Hepatocyte (in vitro differentiated cells): ENCODE data around the gene PTPRT. TPM values are rescaled to one million over a fixed set of nuclear protein-coding genes. Genes with fewer than 3 reads are reported as not detected.

Source experiments
- DNase-seq: peaks from one replicate; pipeline ENCODE4 v3.0.0-alpha.2; 2016; ENCODE audit warnings: low spot score
- H2AFZ ChIP-seq: fragments of 200-600 bp; sonication (generic); 2 replicates; pipeline ENCODE4 v1.6.0; 2016; ENCODE audit warnings: antibody characterized with exemption, mild to moderate bottlenecking
- H3K27ac ChIP-seq: fragments of 200-600 bp; sonication (generic); 2 replicates; pipeline ENCODE4 v1.5.1; 2016; ENCODE audit warnings: mild to moderate bottlenecking
- H3K27me3 ChIP-seq: fragments of 200-600 bp; sonication (generic); 2 replicates; pipeline ENCODE4 v1.6.1; 2016
- H3K36me3 ChIP-seq: fragments of 200-600 bp; sonication (generic); replicated peaks from 2 replicates; pipeline ENCODE4 v1.5.1; 2016; ENCODE audit warnings: low read depth; ENCODE audit not compliant: insufficient read depth
- H3K4me1 ChIP-seq: fragments of 200-600 bp; sonication (generic); 2 replicates; pipeline ENCODE4 v1.5.1; 2016; ENCODE audit warnings: mild to moderate bottlenecking, moderate library complexity; ENCODE audit not compliant: insufficient read depth
- H3K4me2 ChIP-seq: fragments of 200-600 bp; sonication (generic); 2 replicates; pipeline ENCODE4 v1.6.0; 2016
- H3K4me3 ChIP-seq: fragments of 200-600 bp; sonication (generic); 2 replicates; pipeline ENCODE4 v1.5.1; 2016; ENCODE audit warnings: mild to moderate bottlenecking
- H3K79me2 ChIP-seq: fragments of 200-600 bp; sonication (generic); 2 replicates; pipeline ENCODE4 v1.6.0; 2017; ENCODE audit warnings: mild to moderate bottlenecking
- H3K9me2 ChIP-seq: fragments of 200-600 bp; sonication (generic); replicated peaks from 2 replicates; pipeline ENCODE4 v1.6.0; 2017; ENCODE audit warnings: mild to moderate bottlenecking; ENCODE audit not compliant: insufficient read depth
- H3K9me3 ChIP-seq: fragments of 200-600 bp; sonication (generic); 2 replicates; pipeline ENCODE4 v1.5.1; 2016; ENCODE audit warnings: low read depth, mild to moderate bottlenecking
- H4K20me1 ChIP-seq: fragments of 200-600 bp; sonication (generic); 2 replicates; pipeline ENCODE4 v1.6.0; 2016; ENCODE audit warnings: mild to moderate bottlenecking; ENCODE audit not compliant: insufficient read depth, poor library complexity, severe bottlenecking
- EZH2 ChIP-seq: fragments of 200-600 bp; sonication (generic); IDR thresholded peaks from 2 replicates; pipeline ENCODE4 v1.6.1; 2016; ENCODE audit warnings: antibody characterized with exemption, mild to moderate bottlenecking, borderline replicate concordance
- EZH2phosphoT487 ChIP-seq: fragments of 200-600 bp; sonication (generic); IDR thresholded peaks from one replicate; pipeline ENCODE4 v1.6.1; 2018; ENCODE audit warnings: antibody characterized with exemption, mild to moderate bottlenecking, low read depth, moderate library complexity; ENCODE audit not compliant: unreplicated experiment, severe bottlenecking
- WGBS: methylation state at CpG from one replicate; pipeline ENCODE4 v1.1.6; 2016; ENCODE audit warnings: low lambda C conversion rate; ENCODE audit errors: missing lambda C conversion rate; 5-methylcytosine and 5-hydroxymethylcytosine counted together
- polyA plus RNA-seq: library from polyadenylated mRNA; unstranded; fragments of >200 nt; fragmentation: Nextera tagmentation; extraction: Ambion mirVana; gene quantifications from 2 replicates; pipeline ENCODE4 v1.2.1, GENCODE V29; 2016
- total RNA-seq: library from RNA; depleted of rRNA; stranded (reverse); fragments of >200 nt; gene quantifications from 2 replicates; pipeline ENCODE4 v1.2.3, GENCODE V29; 2014
- TF ChIP-seq, protein P1 (sequence below): fragments of 200-600 bp; sonication (generic); IDR thresholded peaks from 2 replicates; pipeline ENCODE4 v1.5.1; 2016; ENCODE audit warnings: antibody characterized with exemption, mild to moderate bottlenecking; ENCODE audit not compliant: poor library complexity

Gene PTPRT
- total and polyA plus RNA-seq, 2 experiments from 2014 or later: 0.47 to 0.83 TPM

DNA sequence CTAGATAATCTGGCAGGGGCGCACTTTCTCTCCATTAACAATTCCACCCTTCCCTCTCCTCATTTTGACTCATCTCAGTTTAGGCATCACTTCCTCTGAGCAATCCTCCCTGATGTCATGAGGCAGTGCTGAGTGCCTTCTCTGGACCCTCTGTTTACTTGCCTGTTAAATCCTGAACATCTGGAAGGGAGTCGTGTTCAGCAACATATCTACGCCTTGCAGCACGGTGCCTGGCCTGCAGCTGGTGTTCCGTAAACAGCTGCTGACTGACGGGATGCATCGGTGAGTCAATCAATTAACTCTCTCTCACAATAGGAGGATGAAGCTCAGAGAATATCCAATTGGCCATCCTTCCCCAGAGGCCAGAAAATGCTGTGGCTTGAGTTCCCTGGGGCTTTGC lies 613.5 kb downstream of the PTPRT start:
- DNase-seq: no peak
- no peaks in the 10 kb centered on the region for H3K9me2 ChIP-seq
- H3K27me3 ChIP-seq: no peaks in the 10 kb centered on the region

DNA sequence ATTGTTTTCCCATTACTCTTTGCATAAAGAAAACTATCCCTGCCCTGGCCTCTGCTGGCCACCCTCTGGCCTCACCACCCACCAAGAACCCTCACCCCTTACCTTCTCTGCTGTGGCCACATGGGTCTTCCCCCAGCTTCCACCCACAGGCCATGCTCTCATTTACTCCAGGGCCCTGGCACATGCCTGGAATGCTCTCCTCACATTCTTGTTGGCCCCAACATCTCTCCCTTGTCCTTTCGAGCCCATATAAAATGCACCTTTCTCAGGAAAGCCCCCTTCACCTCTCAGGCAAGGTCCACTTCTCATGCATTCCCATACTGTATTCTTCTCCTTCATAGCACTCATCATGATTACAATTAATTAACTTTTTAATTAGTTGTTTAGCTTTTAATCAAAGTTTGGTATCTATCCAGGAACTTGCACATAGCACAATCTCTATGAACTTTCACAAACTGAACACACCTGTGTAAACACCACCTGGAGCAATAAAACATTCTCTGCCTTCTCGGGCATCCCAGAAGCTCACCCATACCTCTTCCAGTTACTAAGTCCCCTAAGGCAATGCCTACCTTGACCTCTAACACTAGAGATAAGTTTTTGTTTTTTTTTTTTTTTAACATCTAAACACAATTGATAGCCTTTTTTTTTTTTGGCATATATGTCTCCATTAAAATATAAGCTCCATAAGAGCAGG lies 617.2 kb downstream of the PTPRT start:
- no peaks in the 10 kb centered on the region for H3K79me2 ChIP-seq
- TF ChIP-seq EZH2: no peak
- no peak for TF ChIP-seq EZH2phosphoT487
- TF ChIP-seq, protein P1, sequence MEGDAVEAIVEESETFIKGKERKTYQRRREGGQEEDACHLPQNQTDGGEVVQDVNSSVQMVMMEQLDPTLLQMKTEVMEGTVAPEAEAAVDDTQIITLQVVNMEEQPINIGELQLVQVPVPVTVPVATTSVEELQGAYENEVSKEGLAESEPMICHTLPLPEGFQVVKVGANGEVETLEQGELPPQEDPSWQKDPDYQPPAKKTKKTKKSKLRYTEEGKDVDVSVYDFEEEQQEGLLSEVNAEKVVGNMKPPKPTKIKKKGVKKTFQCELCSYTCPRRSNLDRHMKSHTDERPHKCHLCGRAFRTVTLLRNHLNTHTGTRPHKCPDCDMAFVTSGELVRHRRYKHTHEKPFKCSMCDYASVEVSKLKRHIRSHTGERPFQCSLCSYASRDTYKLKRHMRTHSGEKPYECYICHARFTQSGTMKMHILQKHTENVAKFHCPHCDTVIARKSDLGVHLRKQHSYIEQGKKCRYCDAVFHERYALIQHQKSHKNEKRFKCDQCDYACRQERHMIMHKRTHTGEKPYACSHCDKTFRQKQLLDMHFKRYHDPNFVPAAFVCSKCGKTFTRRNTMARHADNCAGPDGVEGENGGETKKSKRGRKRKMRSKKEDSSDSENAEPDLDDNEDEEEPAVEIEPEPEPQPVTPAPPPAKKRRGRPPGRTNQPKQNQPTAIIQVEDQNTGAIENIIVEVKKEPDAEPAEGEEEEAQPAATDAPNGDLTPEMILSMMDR: no peak
- H3K4me3 ChIP-seq: no peak overlapping the region
- H3K27me3 ChIP-seq: no peaks in the 10 kb centered on the region
- H3K9me3 ChIP-seq: no peaks in the 10 kb centered on the region
- H2AFZ ChIP-seq: no peak overlapping the region
- DNase-seq: no peak
- 46% methylated on average over 2 of the region's 2 CpGs for WGBS
- no peaks in the 10 kb centered on the region for H3K36me3 ChIP-seq
- H4K20me1 ChIP-seq: no peaks in the 10 kb centered on the region
- H3K27ac ChIP-seq: no peak overlapping the region
- H3K4me1 ChIP-seq: no peaks in the 10 kb centered on the region
- H3K4me2 ChIP-seq: no peak overlapping the region
- H3K9me2 ChIP-seq: no peaks in the 10 kb centered on the region

More for the DNA sequence above, 613.5 kb downstream of the PTPRT start:
- Histone ChIP-seq H3K4me1 (no peaks in the 10 kb centered on the region), H3K36me3 (no peaks in the 10 kb centered on the region), H3K79me2 (no peaks in the 10 kb centered on the region), H3K4me3 (no peak overlapping the region), H3K4me2 (no peak overlapping the region), H2AFZ (no peak overlapping the region), H4K20me1 (no peaks in the 10 kb centered on the region), H3K27ac (no peak overlapping the region), H3K9me3 (no peaks in the 10 kb centered on the region)
- TF ChIP-seq, protein P1: no peak
- TF ChIP-seq EZH2: no peak
- TF ChIP-seq EZH2phosphoT487: no peak
- whole genome bisulfite sequencing: 57% methylated on average over 7 of the region's 7 CpGs

DNA sequence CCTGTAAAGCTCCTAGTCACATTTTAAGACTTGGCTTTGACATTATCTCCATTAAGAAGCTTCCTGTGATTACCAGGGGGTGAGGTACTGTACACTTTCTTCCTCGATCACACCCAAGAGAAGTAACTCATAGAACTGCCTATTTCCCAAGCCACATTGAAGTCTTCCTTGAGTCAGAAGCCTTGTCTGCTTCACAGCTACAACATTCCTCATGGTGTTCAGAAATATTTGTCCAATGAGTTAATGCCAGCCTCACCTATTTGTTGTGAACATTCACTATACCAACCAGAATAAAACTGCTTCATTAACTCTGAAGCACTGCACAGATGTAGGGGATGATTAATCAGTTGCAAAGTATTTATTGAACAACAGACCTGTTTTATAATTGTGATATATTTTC lies 622.3 kb downstream of the PTPRT start:
- Histone ChIP-seq H2AFZ (no peak overlapping the region), H3K9me2 (no peaks in the 10 kb centered on the region), H3K4me3 (no peak overlapping the region), H3K4me1 (no peaks in the 10 kb centered on the region), H3K27ac (no peak overlapping the region), H3K36me3 (no peaks in the 10 kb centered on the region), H3K9me3 (no peaks in the 10 kb centered on the region), H3K79me2 (no peaks in the 10 kb centered on the region), H4K20me1 (no peaks in the 10 kb centered on the region), H3K4me2 (no peak overlapping the region), H3K27me3 (no peaks in the 10 kb centered on the region)
- TF ChIP-seq, protein P1: no peak
- no peak for TF ChIP-seq EZH2phosphoT487
- 73% methylated on average over 1 of the region's 1 CpG for WGBS
- no peak for DNase-seq
